Measurements from ENCODE around the gene CTNS. TPM values are rescaled to one million over a fixed set of nuclear protein-coding genes. Genes with fewer than 3 reads are reported as not detected.

Gene CTNS
- total and polyA plus RNA-seq, 2 experiments from 2014 or later: 26.0 to 28.1 TPM

DNA sequence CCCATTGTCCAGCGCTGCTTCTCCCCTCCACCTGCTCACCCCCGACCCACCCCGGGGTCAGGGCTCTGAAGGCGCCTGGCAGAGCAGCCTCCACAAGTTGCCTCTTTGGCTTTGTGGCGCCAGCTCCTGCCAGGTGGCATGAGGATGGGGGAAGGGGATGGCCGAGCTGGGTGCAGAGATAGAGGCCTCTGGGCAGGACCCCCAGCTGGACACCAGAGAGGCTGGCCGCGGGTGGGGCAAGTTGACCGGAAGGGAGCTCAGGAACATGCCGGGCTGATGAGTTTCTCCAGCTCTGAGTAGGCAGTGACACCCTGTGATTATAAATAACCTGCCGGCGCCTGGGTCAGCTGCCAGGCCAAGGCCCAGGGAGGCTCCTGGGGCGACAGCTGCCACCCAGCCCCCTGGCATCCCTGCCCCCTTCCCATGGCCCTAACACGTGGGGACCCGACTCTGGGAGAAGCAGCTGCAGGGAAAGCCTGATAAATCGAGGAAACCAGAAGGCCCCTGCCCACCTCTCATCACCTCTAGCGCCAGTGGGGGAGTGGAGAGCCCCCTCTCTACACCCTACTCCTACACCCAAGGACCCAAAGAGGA is 58.7 kb downstream of the CTNS start:
- no peaks in the 10 kb centered on the region for H3K79me2 ChIP-seq
- no peak for TF ChIP-seq EZH2 (IDR thresholded peaks at IDR 0.05; ENCODE audit: borderline replicate concordance)
- TF ChIP-seq, protein P1, sequence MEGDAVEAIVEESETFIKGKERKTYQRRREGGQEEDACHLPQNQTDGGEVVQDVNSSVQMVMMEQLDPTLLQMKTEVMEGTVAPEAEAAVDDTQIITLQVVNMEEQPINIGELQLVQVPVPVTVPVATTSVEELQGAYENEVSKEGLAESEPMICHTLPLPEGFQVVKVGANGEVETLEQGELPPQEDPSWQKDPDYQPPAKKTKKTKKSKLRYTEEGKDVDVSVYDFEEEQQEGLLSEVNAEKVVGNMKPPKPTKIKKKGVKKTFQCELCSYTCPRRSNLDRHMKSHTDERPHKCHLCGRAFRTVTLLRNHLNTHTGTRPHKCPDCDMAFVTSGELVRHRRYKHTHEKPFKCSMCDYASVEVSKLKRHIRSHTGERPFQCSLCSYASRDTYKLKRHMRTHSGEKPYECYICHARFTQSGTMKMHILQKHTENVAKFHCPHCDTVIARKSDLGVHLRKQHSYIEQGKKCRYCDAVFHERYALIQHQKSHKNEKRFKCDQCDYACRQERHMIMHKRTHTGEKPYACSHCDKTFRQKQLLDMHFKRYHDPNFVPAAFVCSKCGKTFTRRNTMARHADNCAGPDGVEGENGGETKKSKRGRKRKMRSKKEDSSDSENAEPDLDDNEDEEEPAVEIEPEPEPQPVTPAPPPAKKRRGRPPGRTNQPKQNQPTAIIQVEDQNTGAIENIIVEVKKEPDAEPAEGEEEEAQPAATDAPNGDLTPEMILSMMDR (IDR thresholded peaks at IDR 0.05; ENCODE audit: poor library complexity): no peak
- H3K9me2 ChIP-seq (replicated peaks; ENCODE audit: insufficient read depth): no peaks in the 10 kb centered on the region
- peak overlapping the region; percentile 97 for H3K4me2 ChIP-seq
- H3K4me1 ChIP-seq (ENCODE audit: insufficient read depth): peaks cover 5% of the 10 kb centered on the region
- peaks cover 52% of the 10 kb centered on the region for H3K27me3 ChIP-seq
- H3K4me3 ChIP-seq: no peak overlapping the region
- WGBS (ENCODE audit: low lambda C conversion rate, missing lambda C conversion rate): 48% methylated on average over 12 of the region's 17 CpGs
- H2AFZ ChIP-seq: no peak overlapping the region
- H4K20me1 ChIP-seq (ENCODE audit: insufficient read depth, poor library complexity, severe bottlenecking): no peaks in the 10 kb centered on the region
- no peaks in the 10 kb centered on the region for H3K36me3 ChIP-seq (replicated peaks; ENCODE audit: insufficient read depth, low read depth)
- DNase-seq (ENCODE audit: low spot score): no peak
- H3K27ac ChIP-seq: no peak overlapping the region
- no peaks in the 10 kb centered on the region for H3K9me3 ChIP-seq (ENCODE audit: low read depth)

DNA sequence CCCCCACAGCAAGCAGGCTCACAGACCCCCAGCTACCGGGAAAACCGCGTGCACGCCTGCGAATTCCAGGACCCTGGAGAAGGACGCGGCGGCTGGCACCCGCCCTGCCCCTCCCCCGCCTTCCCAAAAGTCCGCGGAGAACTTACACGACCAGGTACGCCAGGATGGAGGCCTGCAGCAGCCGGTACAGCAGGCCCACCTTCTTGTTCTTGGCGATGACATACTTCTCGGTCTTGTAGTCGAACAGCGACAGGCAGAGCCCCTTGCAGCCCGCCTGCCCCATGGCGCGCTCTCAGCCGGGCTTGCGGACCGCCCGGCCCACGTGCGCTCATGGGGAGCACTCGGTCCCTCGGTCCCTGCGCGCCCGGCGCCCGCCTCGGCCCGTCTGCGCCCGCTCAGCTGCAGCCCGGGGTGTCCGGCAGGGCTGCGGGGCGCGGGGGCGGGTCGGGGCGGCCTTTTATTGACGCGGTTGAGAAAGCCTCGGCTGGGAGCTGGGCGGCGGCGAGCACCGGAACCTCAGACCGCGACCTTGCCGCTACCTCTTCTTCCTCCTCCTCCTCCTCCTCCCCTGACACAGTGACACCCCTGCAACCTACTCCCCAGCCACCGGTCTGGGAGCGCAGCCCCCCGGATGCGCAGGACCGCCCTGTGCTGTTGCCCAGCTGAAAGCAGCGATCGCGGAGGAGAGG is 59.3 kb downstream of the CTNS start, which contains the start of gene P2RX5:
Gene P2RX5 (minus strand): TSS at position 433 of the 689 bp plus-strand sequence. CDS start 150 bp downstream, at position 283.
- Histone ChIP-seq H3K27me3 (peaks cover 52% of the 10 kb centered on the region), H4K20me1 (ENCODE audit: insufficient read depth, poor library complexity, severe bottlenecking) (no peaks in the 10 kb centered on the region), H3K27ac (no peak within 1 kb of the TSS), H3K9me2 (replicated peaks; ENCODE audit: insufficient read depth) (no peaks in the 10 kb centered on the region), H3K36me3 (replicated peaks; ENCODE audit: insufficient read depth, low read depth) (no peaks in the 10 kb centered on the region), H3K4me2 (peak within 1 kb of the TSS; percentile 97), H3K4me1 (ENCODE audit: insufficient read depth) (peaks cover 5% of the 10 kb centered on the region), H3K9me3 (ENCODE audit: low read depth) (no peaks in the 10 kb centered on the region), H2AFZ (peak within 1 kb of the TSS; percentile 51), H3K79me2 (no peaks in the 10 kb centered on the region), H3K4me3 (peak within 1 kb of the TSS; percentile 17)
- TF ChIP-seq EZH2phosphoT487 (IDR thresholded peaks at IDR 0.05; ENCODE audit: low read depth, severe bottlenecking, unreplicated experiment): no peak
- TF ChIP-seq EZH2 (IDR thresholded peaks at IDR 0.05; ENCODE audit: borderline replicate concordance): peak; percentile 76
- TF ChIP-seq, protein P1 (IDR thresholded peaks at IDR 0.05; ENCODE audit: poor library complexity): no peak
- WGBS (ENCODE audit: low lambda C conversion rate, missing lambda C conversion rate): 3% methylated on average over 30 of the region's 65 CpGs
- peak; percentile 39 for DNase-seq (ENCODE audit: low spot score)

DNA sequence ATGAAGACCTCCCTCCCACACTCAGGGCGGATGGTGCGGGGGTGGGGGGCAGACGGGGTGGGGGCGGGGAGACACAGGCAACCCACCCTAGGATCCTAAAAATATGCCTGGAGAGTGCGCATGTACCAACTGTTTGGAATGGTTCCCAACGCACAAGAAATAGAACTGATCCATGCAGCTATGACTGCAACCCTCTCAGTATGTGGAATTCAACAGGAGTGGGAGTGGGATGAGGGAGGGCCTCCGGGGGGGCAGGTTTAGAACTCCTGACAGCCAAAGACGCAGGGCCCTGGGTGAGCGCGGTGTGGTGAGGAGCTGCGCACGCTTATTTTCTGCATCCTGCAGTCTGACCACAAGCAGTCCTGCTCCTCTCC is 60.5 kb downstream of the CTNS start:
- Histone ChIP-seq H3K27me3 (peaks cover 52% of the 10 kb centered on the region), H3K4me3 (no peak overlapping the region), H3K36me3 (replicated peaks; ENCODE audit: insufficient read depth, low read depth) (no peaks in the 10 kb centered on the region), H3K4me2 (no peak overlapping the region), H2AFZ (no peak overlapping the region), H4K20me1 (ENCODE audit: insufficient read depth, poor library complexity, severe bottlenecking) (no peaks in the 10 kb centered on the region), H3K27ac (no peak overlapping the region), H3K9me2 (replicated peaks; ENCODE audit: insufficient read depth) (no peaks in the 10 kb centered on the region), H3K4me1 (ENCODE audit: insufficient read depth) (peaks cover 5% of the 10 kb centered on the region), H3K9me3 (ENCODE audit: low read depth) (no peaks in the 10 kb centered on the region), H3K79me2 (no peaks in the 10 kb centered on the region)
- WGBS (ENCODE audit: low lambda C conversion rate, missing lambda C conversion rate): 81% methylated on average over 11 of the region's 12 CpGs
- no peak for DNase-seq (ENCODE audit: low spot score)
- TF ChIP-seq, protein P1 (IDR thresholded peaks at IDR 0.05; ENCODE audit: poor library complexity): no peak
- no peak for TF ChIP-seq EZH2phosphoT487 (IDR thresholded peaks at IDR 0.05; ENCODE audit: low read depth, severe bottlenecking, unreplicated experiment)
- TF ChIP-seq EZH2 (IDR thresholded peaks at IDR 0.05; ENCODE audit: borderline replicate concordance): no peak
